Mucosa of descending colon (tissue), 3 donors: ENCODE measurements around the gene NABP2. TPM values are rescaled to one million over a fixed set of nuclear protein-coding genes. Genes with fewer than 3 reads are reported as not detected.

Experiments used
- ATAC-seq: fragments of 200-7000 bp; cut with Tn5 transposase; one replicate; pipeline ENCODE4 v1.9.1; 2020; ENCODE audit warnings: mild to moderate bottlenecking, moderate library complexity
- DNase-seq, 3 donors: peaks; one replicate each; pipeline ENCODE4 v3.0.0-alpha.2; 2020
- H3K36me3 ChIP-seq: fragments of 200-600 bp; one replicate; pipeline ENCODE4 v1.8.0; 2021; ENCODE audit warnings: low read depth, mild to moderate bottlenecking
- H3K4me1 ChIP-seq: fragments of 200-600 bp; one replicate; pipeline ENCODE4 v1.8.0; 2021; ENCODE audit warnings: low read depth, mild to moderate bottlenecking
- H3K4me3 ChIP-seq: fragments of 200-600 bp; one replicate; pipeline ENCODE4 v1.8.0; 2021; ENCODE audit warnings: mild to moderate bottlenecking
- H3K9me3 ChIP-seq: fragments of 200-600 bp; one replicate; pipeline ENCODE4 v1.8.0; 2021; ENCODE audit warnings: mild to moderate bottlenecking
- CTCF ChIP-seq: fragments of 200-600 bp; IDR thresholded peaks from one replicate; pipeline ENCODE4 v1.8.0; 2022; ENCODE audit warnings: antibody characterized with exemption, mild to moderate bottlenecking
- intact Hi-C, 2 donors: fragments of 100-400 bp; cut with DNase I in 1 of 2; cut with micrococcal nuclease in 1 of 2; formaldehyde crosslinking; loops; one replicate each; pipeline versions ENCODE4 v1.11.0 to v1.11.1; 2022; cut with DNase I, micrococcal nuclease
- total RNA-seq, 3 donors: library from RNA; stranded (reverse); fragmentation: NEBNext Ultra II Directional in 2 of 3; extraction: Animal tissue kit (Norgen Biotek cat#: 25700) in 2 of 3; gene quantifications; one replicate each; pipeline versions ENCODE4 v1.2.1 to v1.2.4, GENCODE V29; 2021 to 2023
- donor health status: DM: no; HTN: no; CAD: no; lungs with moderate emphysema.
- donor health status: DM: no; HTN: no; CAD: no.
- donor health status: DM: no; HTN: yes; CAD: no.

The NABP2 gene
- total RNA-seq, 3 donors from 2014 or later: 22.2 to 37.3 (median 30.2) TPM

- H3K4me1 ChIP-seq: peaks cover 12% of the 10 kb centered on the region
- ATAC-seq: no peak
- DNase-seq: no peak
- no peak overlapping the region for H3K4me3 ChIP-seq
- H3K9me3 ChIP-seq: no peaks in the 10 kb centered on the region
- intact Hi-C loops: no loop called here
- TF ChIP-seq CTCF: no peak
- no peaks in the 10 kb centered on the region for H3K36me3 ChIP-seq
Observed at GRCh38 chr12:56216461-56216860, 7.7 kb upstream of the NABP2 start.

- no peak for TF ChIP-seq CTCF
- intact Hi-C loops: no loop called here
- Histone ChIP-seq H3K9me3 (no peaks in the 10 kb centered on the region), H3K4me3 (no peak overlapping the region), H3K4me1 (peaks cover 27% of the 10 kb centered on the region), H3K36me3 (peaks cover 4% of the 10 kb centered on the region)
- ATAC-seq (no peak), DNase-seq (no peak)
Observed at GRCh38 chr12:56219840-56220239, 4.3 kb upstream of the NABP2 start.

- intact Hi-C loops: no loop called here
- no peak for DNase-seq
- Histone ChIP-seq H3K9me3 (no peaks in the 10 kb centered on the region), H3K36me3 (peaks cover 4% of the 10 kb centered on the region), H3K4me3 (peak overlapping the region; percentile 54), H3K4me1 (peaks cover 27% of the 10 kb centered on the region)
- TF ChIP-seq CTCF: no peak
- no peak for ATAC-seq
Observed at GRCh38 chr12:56220611-56221231, 3.4 kb upstream of the NABP2 start.

- DNase-seq (peak; percentile 45 to 67 (median 63)), ATAC-seq (peak; percentile 2)
- no peaks in the 10 kb centered on the region for H3K9me3 ChIP-seq
- H3K4me1 ChIP-seq: peaks cover 27% of the 10 kb centered on the region
- intact Hi-C loops: no loop called here
- peaks cover 4% of the 10 kb centered on the region for H3K36me3 ChIP-seq
- H3K4me3 ChIP-seq: peak overlapping the region; percentile 54
- TF ChIP-seq CTCF: no peak
Observed at GRCh38 chr12:56221232-56221756, 2.8 kb upstream of the NABP2 start.

GRCh38 chr12:56221757-56222530 lies 2.2 kb upstream of the NABP2 start, which contains the start of gene RNF41:
RNF41 (minus strand) TSS chr12:56221922; CDS start chr12:56214047, 7,875 bp downstream.
- ATAC-seq: peak; percentile 86
- Histone ChIP-seq H3K36me3 (peaks cover 4% of the 10 kb centered on the region), H3K4me3 (peak within 1 kb of the TSS; percentile 54), H3K9me3 (no peaks in the 10 kb centered on the region), H3K4me1 (peaks cover 27% of the 10 kb centered on the region)
- TF ChIP-seq CTCF: no peak
- DNase-seq: peak; percentile 98 to 99 (median 98)
- intact Hi-C loops: no loop called here
